ENCODE results near the gene OTUD3. TPM values are rescaled to one million over a fixed set of nuclear protein-coding genes. Genes with fewer than 3 reads are reported as not detected.
"Not testable (repeated sequence)": the region's sequence is repeated elsewhere in the genome, so short reads cannot be mapped to it uniquely, and the experiment has no call there.

Gene OTUD3
- total RNA-seq, 4 donors from 2014 or later, result 5.1 to 14.9 (median 6.3) TPM

DNA sequence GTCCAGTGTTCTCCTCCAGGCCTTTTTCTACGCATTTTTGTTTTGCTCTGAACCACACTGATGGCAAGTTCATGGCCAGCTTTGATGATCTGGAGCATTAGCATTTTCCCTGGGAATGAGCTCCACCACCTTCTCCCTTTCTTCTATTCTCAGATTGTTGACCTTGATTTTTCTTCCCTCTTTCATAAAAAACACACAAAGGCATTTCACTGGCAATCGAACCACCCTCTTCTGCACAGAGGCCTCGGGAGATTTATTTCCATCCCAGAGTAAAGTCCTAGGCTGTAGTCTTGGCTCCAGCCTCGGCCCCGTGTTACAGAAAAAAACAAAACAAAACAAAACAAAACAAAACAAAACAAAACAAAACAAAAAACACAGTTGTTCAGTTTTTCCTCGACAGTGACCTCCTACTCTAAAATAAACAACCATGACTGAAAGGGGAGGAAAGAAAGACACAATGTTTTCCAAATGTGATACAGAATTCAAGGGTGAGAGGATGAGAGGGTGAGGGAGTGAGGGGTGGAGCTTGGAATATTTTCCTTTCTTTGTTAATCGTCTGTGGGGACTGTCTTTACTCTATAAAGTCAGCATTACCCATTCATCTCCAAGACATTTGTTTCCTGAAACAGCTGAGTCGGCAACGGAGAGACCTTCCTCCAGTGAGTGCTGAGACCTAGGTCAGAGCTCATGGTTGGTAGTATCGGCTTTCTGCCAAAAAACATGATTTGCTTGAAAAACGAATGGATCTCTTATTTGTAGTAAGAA, 37.3 kb upstream of the OTUD3 start:
- Histone ChIP-seq H3K36me3 (no peaks in the 10 kb centered on the region), H3K9me3 (no peaks in the 10 kb centered on the region), H3K4me3 (no peak overlapping the region), H3K27me3 (peaks cover 0 to 8% (median 0%) of the 10 kb centered on the region in 4 donors), H3K4me1 (no peaks in the 10 kb centered on the region), H3K27ac (replicated peaks in 1 of 4) (no peak overlapping the region)
- intact Hi-C loops (cut with DNase I), result no loop called here
- TF ChIP-seq EP300 (IDR thresholded peaks at IDR 0.05), result no peak
- no peak for TF ChIP-seq POLR2A (IDR thresholded peaks at IDR 0.05; ENCODE audit: low read depth)
- TF ChIP-seq, protein P1, sequence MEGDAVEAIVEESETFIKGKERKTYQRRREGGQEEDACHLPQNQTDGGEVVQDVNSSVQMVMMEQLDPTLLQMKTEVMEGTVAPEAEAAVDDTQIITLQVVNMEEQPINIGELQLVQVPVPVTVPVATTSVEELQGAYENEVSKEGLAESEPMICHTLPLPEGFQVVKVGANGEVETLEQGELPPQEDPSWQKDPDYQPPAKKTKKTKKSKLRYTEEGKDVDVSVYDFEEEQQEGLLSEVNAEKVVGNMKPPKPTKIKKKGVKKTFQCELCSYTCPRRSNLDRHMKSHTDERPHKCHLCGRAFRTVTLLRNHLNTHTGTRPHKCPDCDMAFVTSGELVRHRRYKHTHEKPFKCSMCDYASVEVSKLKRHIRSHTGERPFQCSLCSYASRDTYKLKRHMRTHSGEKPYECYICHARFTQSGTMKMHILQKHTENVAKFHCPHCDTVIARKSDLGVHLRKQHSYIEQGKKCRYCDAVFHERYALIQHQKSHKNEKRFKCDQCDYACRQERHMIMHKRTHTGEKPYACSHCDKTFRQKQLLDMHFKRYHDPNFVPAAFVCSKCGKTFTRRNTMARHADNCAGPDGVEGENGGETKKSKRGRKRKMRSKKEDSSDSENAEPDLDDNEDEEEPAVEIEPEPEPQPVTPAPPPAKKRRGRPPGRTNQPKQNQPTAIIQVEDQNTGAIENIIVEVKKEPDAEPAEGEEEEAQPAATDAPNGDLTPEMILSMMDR (IDR thresholded peaks at IDR 0.05), result no peak
- TF ChIP-seq POLR2AphosphoS5 (IDR thresholded peaks at IDR 0.05), result no peak
- no peak for DNase-seq (ENCODE audit: extremely low spot score)
- 37% methylated on average over 11 of the region's 11 CpGs for WGBS

DNA sequence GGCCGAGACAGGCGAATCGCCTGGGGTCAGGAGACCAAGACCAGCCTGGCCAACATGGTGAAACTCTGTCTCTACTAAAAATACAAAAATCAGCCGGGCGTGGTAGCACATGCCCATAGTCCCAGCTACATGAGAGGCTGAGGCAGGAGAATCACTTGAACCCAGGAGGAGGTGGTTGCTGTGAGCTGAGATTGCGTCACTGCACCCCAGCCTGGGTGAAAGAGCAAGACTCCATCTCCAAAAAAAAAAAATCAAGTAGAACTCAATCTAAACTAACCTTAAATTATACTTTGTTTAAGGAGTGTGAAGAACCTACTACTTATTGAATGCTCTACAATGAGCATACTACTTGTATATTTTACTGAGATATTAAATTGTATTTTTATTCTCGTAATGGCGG, 36.6 kb upstream of the OTUD3 start:
- no peak for TF ChIP-seq POLR2AphosphoS5 (IDR thresholded peaks at IDR 0.05)
- H3K27ac ChIP-seq (replicated peaks in 1 of 4), result no peak overlapping the region
- intact Hi-C loops (cut with DNase I), result no loop called here

DNA sequence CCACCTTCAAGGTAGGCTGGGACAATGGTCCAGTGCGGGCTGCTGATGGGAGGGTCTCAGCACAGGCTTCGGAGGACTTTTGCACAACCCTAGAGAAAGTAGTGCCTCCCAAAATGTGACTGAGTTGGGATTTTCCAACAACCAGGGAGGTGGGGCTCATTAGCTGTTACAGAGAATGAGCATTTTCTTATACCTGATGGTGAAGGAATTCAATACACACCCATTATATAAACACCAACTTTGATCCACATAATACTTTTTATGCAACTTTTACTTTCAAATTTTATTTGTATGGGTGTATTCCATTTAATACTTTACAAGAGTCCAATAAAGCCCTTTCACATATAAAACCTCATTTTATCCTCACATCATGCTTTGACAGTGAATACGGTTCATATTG, 35.9 kb upstream of the OTUD3 start:
- Histone ChIP-seq H3K9me3 (no peaks in the 10 kb centered on the region), H3K27me3 (peaks cover 0 to 8% (median 0%) of the 10 kb centered on the region in 4 donors), H3K4me1 (no peaks in the 10 kb centered on the region), H3K27ac (replicated peaks in 1 of 4) (no peak overlapping the region), H3K36me3 (no peaks in the 10 kb centered on the region), H3K4me3 (no peak overlapping the region)
- TF ChIP-seq POLR2A (IDR thresholded peaks at IDR 0.05; ENCODE audit: low read depth), result no peak
- TF ChIP-seq, protein P1 (IDR thresholded peaks at IDR 0.05), result no peak
- TF ChIP-seq EP300 (IDR thresholded peaks at IDR 0.05), result no peak
- TF ChIP-seq POLR2AphosphoS5 (IDR thresholded peaks at IDR 0.05), result no peak
- DNase-seq (ENCODE audit: extremely low spot score), result peak; percentile 17
- intact Hi-C loops (cut with DNase I), result no loop called here
- 98% methylated on average over 3 of the region's 3 CpGs for WGBS

More for the DNA sequence above, 36.6 kb upstream of the OTUD3 start:
- Histone ChIP-seq H3K9me3 (no peaks in the 10 kb centered on the region), H3K4me1 (no peaks in the 10 kb centered on the region), H3K36me3 (no peaks in the 10 kb centered on the region), H3K4me3 (no peak overlapping the region), H3K27me3 (peaks cover 0 to 8% (median 0%) of the 10 kb centered on the region in 4 donors)
- 84% methylated on average over 8 of the region's 8 CpGs for WGBS
- DNase-seq (ENCODE audit: extremely low spot score), result no peak

DNA sequence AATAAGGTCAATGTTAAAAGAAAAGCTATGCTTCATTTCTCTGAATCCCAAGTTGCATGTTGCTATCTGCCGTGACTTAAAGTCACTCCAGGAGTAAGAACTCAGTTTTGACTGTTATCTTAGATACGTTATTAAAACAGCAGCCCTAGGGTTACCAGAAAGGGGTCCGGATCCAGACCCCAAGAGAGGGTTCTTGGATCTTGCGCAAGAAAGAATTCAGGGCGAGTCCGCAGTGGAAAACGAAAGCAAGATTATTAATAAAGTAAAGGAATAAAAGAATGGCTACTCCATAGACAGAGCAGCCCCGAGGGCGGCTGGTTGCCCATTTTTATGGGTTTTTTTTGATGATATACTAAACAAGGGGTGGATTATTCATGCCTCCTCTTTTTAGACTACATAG, 34.9 kb upstream of the OTUD3 start:
- H3K36me3 ChIP-seq; H3K27ac ChIP-seq (replicated peaks in 1 of 4); intact Hi-C loops (cut with DNase I); H3K9me3 ChIP-seq; H3K4me3 ChIP-seq; H3K4me1 ChIP-seq; H3K27me3 ChIP-seq: not testable (repeated sequence)
- peak; percentile 64 for DNase-seq (ENCODE audit: extremely low spot score)
- WGBS, result 86% methylated on average over 9 of the region's 9 CpGs

DNA sequence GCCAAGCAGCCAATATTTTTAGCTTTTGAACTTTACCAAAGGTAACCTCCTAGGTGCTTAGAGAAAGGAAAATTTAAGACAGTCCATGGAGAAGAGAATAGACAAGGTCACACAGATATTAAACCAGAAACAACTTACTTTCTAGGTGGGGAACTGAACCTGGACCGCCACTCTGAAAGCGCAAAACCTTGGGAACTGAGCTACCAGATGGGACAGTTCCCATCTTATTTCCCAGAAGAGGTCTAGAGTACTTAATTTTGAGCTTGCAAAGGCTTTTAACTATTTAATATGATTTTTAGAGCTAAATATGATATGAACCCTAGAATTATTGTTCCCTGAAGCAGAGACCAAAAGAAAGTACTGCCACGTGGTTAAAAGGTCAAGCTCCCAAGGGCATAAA, 32.9 kb upstream of the OTUD3 start:
- H3K9me3 ChIP-seq; H3K27me3 ChIP-seq; H3K4me1 ChIP-seq; H3K4me3 ChIP-seq; H3K36me3 ChIP-seq; intact Hi-C loops (cut with DNase I); H3K27ac ChIP-seq (replicated peaks in 1 of 4): not testable (repeated sequence)
- 74% methylated on average over 3 of the region's 3 CpGs for WGBS
- DNase-seq (ENCODE audit: extremely low spot score), result peak; percentile 21

DNA sequence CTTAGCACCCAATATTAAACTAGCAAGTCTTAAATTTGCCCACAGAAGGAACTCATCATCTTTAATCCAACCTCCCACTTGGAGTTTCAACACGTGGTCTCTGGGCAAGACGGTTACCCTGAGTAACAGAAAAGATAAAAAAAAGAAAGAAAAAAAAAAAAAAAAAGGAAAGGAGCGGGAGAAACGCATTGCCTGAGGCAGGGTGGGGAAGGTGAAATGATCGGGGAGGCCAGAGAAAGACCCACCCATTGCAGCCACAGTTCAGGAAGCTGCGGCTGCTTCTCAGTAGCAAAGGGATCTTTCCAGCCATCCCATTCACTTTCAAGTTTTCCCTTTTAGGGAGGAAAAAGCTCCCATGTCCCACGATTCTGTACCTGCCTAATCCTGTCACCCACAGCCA, 32.0 kb upstream of the OTUD3 start:
- DNase-seq (ENCODE audit: extremely low spot score), result no peak
- Histone ChIP-seq H3K27ac (replicated peaks in 1 of 4) (no peak overlapping the region), H3K4me3 (no peak overlapping the region), H3K9me3 (no peaks in the 10 kb centered on the region), H3K27me3 (peaks cover 0 to 4% (median 0%) of the 10 kb centered on the region in 4 donors), H3K4me1 (no peaks in the 10 kb centered on the region), H3K36me3 (no peaks in the 10 kb centered on the region)
- intact Hi-C loops (cut with DNase I), result no loop called here
- no peak for TF ChIP-seq EP300 (IDR thresholded peaks at IDR 0.05)
- TF ChIP-seq, protein P1 (IDR thresholded peaks at IDR 0.05), result no peak
- TF ChIP-seq POLR2AphosphoS5 (IDR thresholded peaks at IDR 0.05), result no peak
- TF ChIP-seq POLR2A (IDR thresholded peaks at IDR 0.05; ENCODE audit: low read depth), result no peak
- WGBS, result 60% methylated on average over 7 of the region's 7 CpGs
